NB4 (cell line): ENCODE data around the gene PPL.
A peak's percentile ranks its signal among the peaks of the same experiment; 100 is the strongest.
"Not testable (repeated sequence)": the region's sequence is repeated elsewhere in the genome, so short reads cannot be mapped to it uniquely, and the experiment has no call there.

Source experiments
- DNase-seq: peaks from one replicate; pipeline ENCODE4 v3.0.0; 2010; ENCODE audit warnings: low read depth
- H3K4me3 ChIP-seq: one replicate; pipeline ENCODE4 v1.5.1; 2011; ENCODE audit warnings: mild to moderate bottlenecking, low read depth, low read length, moderate library complexity
- MAX ChIP-seq: IDR thresholded peaks from 2 replicates; pipeline ENCODE4 v1.6.1; 2011; ENCODE audit warnings: low read depth, low read length
- MYC ChIP-seq: IDR thresholded peaks from 2 replicates; pipeline ENCODE4 v1.6.1; 2011; ENCODE audit warnings: low read depth, low read length
- POLR2A ChIP-seq: IDR thresholded peaks from 2 replicates; pipeline ENCODE4 v1.6.1; 2011; ENCODE audit warnings: mild to moderate bottlenecking; ENCODE audit not compliant: insufficient read length; ENCODE audit errors: extremely low read depth
- TF ChIP-seq, protein P1 (sequence below): IDR thresholded peaks from one replicate; pipeline ENCODE4 v1.5.1; 2012; ENCODE audit warnings: low read depth, low read length

Gene PPL

DNA sequence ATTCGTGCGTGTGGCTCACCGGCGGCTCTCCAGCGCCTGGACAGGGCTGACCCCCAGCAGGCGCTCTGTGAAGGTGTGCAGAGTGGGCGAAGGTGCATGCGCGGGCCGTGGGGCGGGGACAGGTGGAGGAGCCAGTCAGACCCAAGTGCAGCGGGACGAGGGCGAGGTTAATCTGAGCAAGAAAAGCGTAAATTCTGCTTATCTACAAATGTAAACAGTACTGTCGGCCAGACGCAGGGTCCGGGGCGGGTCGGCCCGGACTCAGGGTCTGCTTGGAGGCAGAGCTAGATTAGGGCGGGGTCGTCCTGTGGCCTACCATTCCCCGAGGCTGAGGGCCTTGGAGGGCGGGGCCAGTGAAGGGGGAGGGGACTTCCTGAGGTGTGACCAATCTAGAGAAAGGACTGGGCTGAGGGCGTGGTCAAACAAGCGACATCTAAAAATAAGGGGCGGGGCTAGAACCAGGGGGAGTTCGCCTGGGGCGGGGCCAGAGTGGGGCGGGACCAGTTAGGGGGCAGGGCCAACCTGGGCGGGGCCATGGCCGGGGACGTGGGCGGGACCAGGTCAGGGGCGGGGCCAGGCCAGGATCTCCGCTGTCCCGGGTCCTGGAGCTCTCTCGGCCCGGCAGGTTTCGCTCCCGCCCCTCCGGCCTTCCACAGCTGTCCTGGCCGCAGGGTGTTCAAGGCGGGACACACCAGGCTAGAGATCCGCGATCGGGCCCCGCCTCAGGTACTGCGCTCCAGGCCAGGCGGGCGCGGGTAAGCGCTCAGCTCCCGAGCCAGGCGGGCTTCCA lies 21.0 kb upstream of the PPL start, which contains the start of gene SEC14L5:
TSS of gene SEC14L5 (plus strand) at position 611 of the 790 bp plus-strand sequence. CDS start 994 bp downstream, outside the sequence.
- TF ChIP-seq, protein P1, sequence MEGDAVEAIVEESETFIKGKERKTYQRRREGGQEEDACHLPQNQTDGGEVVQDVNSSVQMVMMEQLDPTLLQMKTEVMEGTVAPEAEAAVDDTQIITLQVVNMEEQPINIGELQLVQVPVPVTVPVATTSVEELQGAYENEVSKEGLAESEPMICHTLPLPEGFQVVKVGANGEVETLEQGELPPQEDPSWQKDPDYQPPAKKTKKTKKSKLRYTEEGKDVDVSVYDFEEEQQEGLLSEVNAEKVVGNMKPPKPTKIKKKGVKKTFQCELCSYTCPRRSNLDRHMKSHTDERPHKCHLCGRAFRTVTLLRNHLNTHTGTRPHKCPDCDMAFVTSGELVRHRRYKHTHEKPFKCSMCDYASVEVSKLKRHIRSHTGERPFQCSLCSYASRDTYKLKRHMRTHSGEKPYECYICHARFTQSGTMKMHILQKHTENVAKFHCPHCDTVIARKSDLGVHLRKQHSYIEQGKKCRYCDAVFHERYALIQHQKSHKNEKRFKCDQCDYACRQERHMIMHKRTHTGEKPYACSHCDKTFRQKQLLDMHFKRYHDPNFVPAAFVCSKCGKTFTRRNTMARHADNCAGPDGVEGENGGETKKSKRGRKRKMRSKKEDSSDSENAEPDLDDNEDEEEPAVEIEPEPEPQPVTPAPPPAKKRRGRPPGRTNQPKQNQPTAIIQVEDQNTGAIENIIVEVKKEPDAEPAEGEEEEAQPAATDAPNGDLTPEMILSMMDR = no peak
- TF ChIP-seq MYC (no peak), POLR2A (no peak), MAX (no peak)
- no peak within 1 kb of the TSS for H3K4me3 ChIP-seq
- peak; percentile 91 for DNase-seq

GRCh38 chr16:4957420-4957719 lies 20.4 kb upstream of the PPL start:
- H3K4me3 ChIP-seq = no peak overlapping the region
- TF ChIP-seq POLR2A (no peak), MYC (no peak), MAX (no peak)
- TF ChIP-seq, protein P1 = no peak
- no peak for DNase-seq

GRCh38 chr16:4954714-4955113 lies 17.8 kb upstream of the PPL start:
- H3K4me3 ChIP-seq = no peak overlapping the region
- TF ChIP-seq MYC (no peak), MAX (no peak), POLR2A (no peak)
- TF ChIP-seq, protein P1 = no peak
- no peak for DNase-seq

DNA sequence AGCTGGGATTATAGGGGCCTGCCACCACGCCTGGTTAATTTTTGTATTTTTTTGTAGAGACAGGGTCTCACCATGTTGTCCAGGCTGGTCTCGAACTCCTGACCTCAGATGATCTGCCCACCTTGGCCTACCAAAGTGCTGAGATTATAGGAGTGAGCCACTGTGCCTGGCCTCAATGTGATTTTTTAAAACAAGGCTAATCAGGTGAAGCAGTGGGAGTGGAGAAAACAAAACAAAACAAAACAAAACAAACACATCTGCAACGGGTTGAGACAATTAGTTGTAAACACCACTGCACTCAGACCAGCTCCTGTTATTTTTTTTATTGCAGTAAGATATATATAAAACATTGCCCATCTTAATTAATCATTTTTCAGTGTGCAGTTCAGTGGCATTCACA lies 14.6 kb upstream of the PPL start:
- DNase-seq, H3K4me3 ChIP-seq: not testable (repeated sequence)

- no peak for TF ChIP-seq POLR2A
- TF ChIP-seq, protein P1 = no peak
- TF ChIP-seq MYC = no peak
- TF ChIP-seq MAX = no peak
- no peak overlapping the region for H3K4me3 ChIP-seq
- no peak for DNase-seq
Observed at GRCh38 chr16:4949986-4950385, 13.0 kb upstream of the PPL start.

DNA sequence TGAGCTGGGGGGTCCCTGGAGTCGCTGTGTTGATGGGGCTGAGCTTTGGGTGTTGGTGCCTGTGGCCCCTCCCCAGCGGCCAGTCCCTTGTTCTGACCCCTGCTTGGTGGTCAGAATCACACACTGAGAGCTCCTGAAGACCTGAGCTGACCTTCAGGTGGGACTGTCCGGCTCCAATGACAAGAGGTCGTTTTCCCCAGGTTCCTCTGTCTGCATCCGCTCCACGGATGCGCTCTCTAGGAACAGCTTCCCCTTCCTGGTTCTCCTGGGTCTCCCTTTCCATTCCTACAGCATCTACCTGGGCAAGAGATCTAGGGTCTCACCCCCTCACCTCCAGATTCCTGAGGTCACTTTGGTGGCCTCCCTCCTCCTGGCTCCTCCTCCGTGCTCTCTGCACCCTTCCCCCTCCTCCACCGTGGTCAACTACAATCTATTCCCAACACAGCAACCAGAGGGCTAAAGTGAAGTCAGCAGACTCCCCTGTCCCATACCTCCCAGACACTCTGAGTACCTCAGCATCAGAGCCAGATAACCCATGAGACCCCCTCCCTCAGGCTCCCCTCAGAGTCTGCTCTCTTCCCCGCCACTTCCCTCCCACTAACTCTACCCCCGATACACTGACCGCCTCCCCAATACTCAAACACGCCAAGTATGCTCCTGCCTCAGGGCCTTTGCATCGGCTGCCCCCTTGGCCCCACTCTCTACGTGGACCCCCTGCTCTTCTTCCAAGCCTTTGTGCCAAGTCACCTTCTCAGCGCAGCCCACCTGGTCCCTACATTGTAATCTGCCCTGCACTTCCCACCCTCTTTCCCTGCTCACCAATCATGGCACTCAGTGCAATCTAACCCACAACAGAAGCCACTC lies 12.2 kb upstream of the PPL start:
- no peak overlapping the region for H3K4me3 ChIP-seq
- TF ChIP-seq MYC (no peak), POLR2A (no peak), MAX (no peak)
- TF ChIP-seq, protein P1 = no peak
- no peak for DNase-seq
